GM19351 (cell line): ENCODE data around the gene BCL6B.
"Not testable (repeated sequence)": the region's sequence is repeated elsewhere in the genome, so short reads cannot be mapped to it uniquely, and the experiment has no call there.

Experiments used
- ATAC-seq: cut with Tn5 transposase; IDR thresholded peaks from one replicate; pipeline ENCODE4 v1.9.1; 2021; ENCODE audit warnings: mild to moderate bottlenecking, moderate library complexity; ENCODE audit not compliant: unreplicated experiment

The BCL6B gene, protein sequence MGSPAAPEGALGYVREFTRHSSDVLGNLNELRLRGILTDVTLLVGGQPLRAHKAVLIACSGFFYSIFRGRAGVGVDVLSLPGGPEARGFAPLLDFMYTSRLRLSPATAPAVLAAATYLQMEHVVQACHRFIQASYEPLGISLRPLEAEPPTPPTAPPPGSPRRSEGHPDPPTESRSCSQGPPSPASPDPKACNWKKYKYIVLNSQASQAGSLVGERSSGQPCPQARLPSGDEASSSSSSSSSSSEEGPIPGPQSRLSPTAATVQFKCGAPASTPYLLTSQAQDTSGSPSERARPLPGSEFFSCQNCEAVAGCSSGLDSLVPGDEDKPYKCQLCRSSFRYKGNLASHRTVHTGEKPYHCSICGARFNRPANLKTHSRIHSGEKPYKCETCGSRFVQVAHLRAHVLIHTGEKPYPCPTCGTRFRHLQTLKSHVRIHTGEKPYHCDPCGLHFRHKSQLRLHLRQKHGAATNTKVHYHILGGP

DNA sequence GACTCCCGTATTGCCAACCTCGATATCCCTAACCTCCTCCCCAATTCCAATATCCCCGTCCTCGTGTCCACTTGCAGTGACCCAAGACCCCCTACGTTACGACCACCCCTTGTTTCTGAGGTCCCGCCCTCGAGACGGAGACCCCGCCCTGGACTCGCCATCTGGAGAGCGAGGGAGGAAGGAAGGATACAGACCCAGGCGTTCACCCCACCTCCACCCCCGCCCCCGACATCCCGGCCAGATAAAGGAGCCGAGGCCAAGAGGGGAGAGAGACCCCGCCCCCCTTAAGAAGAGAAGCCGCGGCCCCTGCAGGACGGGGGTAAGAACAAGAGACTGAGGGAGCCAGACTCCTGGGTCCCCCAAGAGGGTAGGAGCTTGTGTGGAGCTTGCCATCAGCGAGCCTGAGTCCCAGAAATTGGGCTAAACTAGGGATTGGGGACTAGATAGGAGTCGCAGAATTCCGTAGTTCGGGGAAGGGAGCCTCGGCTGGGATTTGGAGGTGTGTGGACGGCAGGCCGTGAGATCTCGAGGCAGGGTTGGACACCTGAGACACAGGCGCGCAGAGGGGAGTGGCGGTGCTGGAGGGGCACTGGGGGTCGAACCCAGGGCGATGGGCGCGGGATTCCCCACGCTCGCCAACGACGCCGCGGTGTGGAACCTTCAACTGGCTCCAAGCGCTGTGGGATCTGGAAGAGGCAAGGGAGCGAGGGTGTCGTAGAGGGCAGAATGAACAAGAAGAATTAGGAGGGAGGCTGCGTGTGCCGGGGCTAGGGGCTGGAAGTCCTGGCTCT lies at the start of gene BCL6B:
BCL6B (plus strand) TSS at position 270 of the 791 bp plus-strand sequence. CDS start 622 bp downstream, outside the sequence.
- no peak for ATAC-seq

DNA sequence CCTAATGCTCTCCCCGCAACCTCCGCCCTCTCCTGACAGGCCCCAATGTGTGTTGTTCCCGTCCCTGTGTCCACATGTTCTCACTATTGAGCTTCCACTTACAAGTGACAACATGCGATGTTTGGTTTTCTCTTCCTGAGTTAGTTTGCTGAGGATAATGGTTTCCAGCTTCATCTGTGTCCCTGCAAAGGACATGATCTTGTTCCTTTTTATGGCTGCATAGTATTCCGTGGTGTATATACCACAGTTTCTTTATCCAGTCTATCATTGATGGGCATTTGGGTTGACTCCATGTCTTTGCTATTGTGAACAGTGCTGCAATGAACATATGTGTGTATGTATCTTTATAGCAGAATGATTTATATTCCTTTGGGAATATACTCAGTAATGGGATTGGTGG lies 43.4 kb upstream of the BCL6B start:
- ATAC-seq, result not testable (repeated sequence)

DNA sequence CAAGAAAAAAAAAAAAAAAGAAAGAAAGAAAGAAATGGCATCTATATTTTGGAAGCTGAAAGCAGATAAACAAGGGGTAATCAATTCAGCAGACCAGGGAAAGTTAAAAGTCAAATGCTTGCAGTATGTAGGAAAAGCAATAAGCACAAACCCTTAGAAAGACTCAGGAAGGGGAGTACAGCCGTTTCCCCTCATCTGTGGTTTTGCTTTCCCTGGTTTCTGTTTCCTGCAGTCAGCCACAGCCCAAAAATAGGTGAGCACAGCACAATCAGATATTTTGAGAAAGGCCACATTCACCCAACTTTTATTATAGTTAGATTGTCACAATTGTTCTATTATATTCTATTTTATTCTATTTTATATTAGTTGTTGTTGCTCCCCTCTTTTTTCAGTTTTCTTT lies 41.4 kb upstream of the BCL6B start:
- no peak for ATAC-seq

DNA sequence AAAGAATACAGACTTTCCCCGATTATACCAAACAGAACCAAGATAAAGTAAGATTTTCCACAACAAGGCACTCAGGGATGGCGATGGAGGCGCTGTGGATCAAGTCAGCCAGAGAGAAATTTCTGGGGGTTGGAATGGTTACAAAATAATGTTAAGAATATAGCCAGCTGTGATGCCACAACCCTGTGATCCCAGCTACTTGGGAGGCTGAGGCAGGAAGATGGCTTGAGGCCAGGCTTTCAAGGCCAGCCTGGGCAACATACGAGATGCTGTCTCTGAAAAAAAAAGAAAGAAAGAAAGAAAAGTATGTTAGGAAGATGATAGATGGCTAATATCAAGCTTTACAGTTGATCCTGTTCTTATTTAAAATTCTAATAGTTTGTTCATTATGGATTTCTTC lies 37.6 kb upstream of the BCL6B start:
- ATAC-seq, result no peak

DNA sequence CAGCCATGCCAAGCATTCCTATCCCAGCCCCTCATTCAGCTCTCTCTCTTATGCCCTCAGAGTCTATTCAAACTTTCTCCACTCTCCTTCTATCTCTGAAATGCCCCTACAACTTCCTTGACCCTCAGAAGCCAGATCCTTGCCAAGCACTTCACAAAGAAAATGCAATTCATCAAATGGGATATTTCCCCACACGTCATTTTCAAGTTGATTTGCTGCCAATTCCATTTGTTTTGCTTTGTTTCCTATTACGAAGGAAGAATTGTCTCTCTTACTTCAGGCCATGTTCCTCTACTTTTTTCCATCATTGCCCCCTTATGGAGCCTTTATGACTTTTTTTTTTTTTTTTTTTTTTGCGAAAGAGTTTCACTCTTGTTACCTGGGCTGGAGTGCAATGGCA lies 36.2 kb upstream of the BCL6B start:
- no peak for ATAC-seq

DNA sequence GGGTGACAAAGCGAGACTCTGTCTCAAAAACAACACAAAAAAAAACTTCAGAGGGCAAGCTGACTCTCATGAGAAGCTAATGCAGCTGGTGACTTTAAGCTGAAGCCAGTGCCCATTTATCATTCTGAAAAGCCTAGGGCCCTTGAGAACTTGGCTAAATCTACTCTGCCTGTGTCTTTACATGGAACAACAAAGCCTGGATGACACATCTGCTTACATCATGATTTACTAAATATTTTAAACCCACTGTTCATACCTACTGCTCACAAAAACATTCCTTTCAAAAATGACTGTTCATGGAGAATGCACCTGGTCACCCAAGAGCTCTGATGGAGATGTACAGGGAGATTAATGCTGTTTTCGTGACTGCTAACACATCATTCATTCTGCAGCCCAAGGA lies 33.1 kb upstream of the BCL6B start:
- no peak for ATAC-seq

DNA sequence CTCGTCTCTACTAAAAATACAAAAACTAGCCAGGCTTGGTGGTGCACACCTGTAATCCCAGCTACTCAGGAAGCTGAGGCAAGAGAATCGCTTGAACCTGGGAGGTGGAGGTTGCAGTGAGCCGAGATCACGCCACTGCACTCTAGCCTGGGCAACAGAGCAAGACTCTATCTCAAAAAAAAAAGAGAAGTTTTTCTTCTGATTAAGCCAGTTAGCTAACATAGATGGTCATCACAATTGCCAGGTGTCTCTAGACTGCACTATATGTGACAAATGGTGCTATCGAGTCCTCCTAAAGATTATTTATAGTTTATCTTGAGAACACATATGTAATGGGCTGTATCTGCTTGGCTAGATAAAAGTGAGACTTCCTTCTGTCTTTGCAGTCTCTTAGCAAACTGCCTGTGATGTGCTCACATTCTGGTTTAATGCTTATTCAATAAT lies 29.2 kb upstream of the BCL6B start:
- ATAC-seq, result not testable (repeated sequence)

DNA sequence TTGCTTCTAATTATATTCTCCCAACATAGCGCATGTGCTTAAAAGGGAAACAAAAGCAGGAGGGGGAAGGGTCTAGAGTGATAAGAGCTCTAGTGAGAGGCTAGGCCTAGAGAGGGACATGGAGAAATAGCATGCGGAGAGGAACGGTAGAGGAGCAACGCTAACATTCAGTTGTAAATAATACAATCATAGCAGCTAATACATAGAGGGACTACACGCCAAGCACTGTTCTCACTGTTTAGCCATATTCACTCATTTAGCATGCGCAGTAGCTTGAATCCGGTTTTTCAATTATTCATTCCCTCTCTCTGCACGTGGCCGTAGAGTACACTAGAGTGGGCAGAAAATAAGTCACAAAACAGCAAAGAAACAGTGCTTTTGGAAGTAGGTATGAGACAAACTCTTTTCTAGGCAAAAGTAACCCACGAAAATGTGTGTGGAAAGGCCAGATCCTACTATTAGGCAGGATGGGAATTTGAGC lies 28.7 kb upstream of the BCL6B start:
- ATAC-seq, result no peak

DNA sequence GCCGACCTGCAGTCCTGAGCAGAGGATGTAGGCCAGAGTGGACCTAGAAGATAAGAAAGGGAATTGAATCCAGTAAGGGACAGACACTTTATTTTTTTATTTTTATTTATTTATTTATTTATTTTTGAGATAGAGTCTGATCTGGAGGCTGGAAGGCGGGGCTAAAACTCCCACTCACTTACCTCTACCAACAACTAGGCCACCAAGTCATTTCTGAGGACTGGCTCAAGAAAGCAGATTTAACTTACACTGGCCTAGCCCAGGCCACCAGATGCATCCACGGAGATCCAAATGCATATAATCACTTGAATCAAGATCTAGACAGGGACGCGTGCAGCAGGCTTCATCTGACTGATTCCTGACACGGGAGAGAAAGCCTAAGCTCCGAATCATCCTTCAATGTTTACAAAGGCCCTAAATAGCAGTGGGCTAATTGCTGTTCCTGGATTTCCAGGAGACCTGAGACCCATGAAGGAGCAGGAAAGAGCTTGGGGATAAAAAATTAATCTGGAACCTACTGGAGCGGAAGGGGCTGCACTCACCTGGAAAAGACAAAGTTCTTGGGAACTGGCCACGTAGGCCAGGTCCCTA lies 28.1 kb upstream of the BCL6B start:
- no peak for ATAC-seq

DNA sequence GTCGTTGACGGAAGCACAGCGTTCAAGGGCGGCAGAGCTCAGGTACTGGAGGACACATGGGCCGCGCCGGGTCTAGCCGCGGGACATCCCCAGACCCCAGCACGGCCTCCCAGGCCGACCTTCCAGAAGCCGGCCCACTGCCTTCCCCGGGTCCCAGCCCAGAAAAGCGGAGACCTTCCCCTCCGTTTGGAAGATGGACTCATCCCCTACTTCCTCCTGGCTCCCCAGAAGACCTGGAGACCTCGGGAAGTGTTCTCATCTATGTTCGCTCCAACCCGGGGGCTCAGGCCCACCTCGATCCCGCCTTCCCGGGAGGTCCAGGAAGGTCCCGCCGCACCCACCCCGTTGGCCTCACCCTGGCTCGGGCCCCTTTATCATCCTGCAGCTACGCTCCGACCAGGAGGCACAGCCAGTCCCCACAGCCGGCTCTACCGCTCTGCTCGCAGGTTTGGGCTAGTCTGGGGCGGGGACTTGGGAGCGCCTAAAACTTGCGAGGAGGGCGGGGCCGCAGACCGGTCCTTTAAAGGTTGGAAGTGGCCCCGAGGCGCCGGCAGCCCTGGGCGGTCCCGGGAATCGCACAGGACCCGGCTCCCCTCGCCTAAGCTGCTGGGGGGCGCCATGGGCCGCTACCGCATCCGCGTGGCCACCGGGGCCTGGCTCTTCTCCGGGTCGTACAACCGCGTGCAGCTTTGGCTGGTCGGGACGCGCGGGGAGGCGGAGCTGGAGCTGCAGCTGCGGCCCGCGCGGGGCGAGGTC lies 27.2 kb upstream of the BCL6B start, which contains the start of gene ALOX12:
ALOX12 (plus strand) TSS at position 550 of the 756 bp plus-strand sequence; CDS start at position 619, 69 bp downstream.
- ATAC-seq, result no peak

DNA sequence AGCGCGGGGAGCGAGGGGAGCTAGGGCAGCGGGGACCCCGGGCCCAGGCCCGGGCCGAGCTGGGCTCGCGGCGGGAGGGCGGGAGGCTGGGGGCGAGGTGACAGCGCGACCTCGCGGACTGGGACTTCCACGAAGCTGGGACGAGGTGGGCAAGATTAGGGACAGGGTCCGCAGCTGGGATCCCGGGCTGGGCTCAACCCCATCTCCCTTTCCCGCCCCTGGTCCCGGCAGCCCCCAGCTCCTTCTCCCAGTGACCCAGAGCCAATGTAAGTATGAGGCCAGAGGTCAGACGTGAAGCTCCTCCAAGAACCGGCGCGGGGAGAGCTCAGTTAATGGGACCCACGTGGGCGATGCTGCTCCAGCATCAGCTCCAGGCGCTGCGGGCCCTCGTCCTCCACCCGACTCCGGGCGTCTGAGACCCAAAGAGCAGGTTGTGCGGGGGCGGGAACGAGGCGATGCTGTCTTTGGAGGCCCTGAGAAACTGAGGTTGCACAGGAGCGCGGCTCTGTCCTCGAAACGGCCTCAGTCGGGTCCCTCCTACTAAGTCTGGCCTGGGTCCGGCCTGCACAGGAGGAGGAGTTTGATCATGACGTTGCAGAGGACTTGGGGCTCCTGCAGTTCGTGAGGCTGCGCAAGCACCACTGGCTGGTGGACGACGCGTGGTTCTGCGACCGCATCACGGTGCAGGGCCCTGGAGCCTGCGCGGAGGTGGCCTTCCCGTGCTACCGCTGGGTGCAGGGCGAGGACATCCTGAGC lies 26.4 kb upstream of the BCL6B start:
- no peak for ATAC-seq

DNA sequence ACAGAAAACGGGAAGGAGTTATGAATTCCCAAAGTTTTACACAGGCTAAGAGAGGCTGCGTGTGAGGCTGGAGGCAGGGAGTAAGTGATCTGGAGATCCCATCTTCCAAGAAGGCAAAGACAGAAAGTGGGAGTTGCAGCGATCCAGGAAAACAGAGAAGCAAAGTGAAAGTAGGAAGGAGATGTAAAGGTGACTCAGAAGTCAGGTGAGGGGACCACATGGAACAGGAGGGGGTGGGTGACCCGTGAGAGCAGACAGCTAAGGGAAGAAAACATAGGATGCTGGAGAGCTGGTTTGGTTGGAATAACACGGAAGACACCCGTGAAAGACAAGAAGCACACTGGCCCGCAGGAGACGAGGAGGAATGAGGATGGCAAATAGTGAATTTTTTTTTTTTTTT lies 25.7 kb upstream of the BCL6B start:
- ATAC-seq, result no peak

DNA sequence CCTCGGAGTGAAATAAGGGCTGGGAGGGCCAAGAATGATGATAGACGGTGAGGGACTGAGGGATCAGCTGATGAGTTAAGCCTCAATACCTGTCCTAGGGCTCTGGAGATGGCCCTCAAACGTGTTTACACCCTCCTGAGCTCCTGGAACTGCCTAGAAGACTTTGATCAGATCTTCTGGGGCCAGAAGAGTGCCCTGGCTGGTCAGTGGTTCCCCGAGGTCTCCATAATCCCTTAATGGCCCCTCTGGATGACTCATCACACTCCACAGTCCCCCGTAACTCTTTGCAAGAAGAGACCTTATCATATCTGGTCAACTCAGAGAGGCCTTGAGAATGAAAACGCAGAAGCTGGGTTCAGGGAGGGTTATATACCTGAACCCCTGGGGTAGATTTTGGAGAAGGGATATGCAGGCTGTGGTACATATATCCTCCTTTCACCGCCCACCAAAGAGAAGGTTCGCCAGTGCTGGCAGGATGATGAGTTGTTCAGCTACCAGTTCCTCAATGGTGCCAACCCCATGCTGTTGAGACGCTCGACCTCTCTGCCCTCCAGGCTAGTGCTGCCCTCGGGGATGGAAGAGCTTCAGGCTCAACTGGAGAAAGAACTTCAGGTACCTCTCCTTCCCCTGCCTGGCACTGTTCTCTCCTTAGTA lies 23.9 kb upstream of the BCL6B start:
- ATAC-seq, result no peak

DNA sequence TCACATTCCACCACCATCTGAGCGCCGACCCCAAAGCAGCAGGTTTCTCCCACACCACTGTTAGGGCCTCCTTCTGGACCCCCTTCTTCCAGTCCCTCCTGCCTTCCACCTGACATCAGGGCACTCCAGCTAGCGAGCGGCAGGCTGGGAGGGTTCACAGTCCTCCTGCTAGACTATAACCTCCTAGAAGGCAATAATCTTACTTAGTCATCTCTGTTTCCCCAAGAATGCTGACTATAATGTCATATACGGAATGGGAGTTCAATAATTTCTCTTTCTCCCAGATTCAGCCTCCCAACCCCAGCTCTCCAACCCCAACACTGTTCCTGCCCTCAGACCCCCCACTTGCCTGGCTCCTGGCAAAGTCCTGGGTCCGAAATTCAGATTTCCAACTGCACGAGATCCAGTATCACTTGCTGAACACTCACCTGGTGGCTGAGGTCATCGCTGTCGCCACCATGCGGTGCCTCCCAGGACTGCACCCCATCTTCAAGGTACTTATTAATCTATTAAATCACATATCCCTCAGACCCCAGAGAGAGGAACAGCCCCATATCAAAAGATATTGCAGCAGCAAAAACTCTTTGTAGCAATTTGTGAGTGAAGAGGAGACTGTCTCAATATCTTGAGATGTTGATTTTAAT lies 21.4 kb upstream of the BCL6B start:
- ATAC-seq, result no peak

DNA sequence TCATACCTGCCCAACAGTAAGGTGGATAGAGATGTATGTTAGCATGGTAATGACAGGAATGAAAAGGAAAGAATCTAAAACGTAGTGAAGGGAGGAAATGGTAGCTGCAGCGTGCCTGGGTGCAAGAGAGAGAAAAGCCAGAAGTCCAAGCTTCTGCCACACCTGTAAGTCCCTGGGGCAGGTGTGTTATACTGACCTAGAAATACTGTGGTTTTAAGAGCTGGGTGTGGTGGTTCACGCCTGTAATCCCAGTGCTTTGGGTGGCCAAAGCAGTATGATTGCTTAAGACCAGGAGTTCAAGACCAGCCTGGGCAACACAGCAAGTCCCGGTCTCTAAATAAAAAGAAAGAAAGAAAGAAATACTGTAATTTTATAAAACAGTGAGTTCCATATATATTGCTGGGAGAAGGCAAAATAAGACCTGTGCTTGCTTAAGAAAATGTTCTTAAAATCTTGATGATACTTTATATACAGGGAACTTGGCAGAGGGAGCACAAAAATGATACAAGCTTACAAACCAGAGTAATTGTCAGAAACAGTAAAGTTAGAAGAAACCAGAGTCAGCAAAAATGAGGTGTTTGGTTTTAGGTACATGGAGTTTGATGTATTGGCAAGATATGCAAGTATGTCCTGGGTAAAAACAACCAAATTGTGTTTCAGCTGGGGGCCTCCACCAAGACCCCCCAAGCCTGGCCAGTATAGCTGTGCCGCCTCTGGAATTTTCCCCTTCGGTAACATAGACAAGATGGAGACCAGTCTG lies 20.4 kb upstream of the BCL6B start:
- no peak for ATAC-seq

DNA sequence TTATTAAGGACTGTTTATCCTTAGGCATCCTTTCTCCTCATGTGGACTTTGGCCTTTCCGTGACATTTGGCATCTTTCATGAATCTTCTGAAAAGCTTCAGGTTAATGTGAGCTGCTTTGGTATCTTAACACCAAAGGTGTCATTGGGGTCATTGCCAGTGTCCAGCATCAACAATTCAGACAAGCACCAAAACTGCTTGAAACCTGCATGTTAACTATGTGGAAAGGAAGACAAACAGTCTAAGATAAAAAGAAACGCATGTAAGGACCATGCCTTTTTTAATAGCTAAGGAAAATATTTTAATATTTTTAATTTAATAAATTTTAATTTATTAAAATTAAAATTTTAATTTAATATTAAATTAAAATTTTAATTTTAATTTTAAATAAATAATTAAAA lies 19.1 kb upstream of the BCL6B start:
- ATAC-seq, result no peak

DNA sequence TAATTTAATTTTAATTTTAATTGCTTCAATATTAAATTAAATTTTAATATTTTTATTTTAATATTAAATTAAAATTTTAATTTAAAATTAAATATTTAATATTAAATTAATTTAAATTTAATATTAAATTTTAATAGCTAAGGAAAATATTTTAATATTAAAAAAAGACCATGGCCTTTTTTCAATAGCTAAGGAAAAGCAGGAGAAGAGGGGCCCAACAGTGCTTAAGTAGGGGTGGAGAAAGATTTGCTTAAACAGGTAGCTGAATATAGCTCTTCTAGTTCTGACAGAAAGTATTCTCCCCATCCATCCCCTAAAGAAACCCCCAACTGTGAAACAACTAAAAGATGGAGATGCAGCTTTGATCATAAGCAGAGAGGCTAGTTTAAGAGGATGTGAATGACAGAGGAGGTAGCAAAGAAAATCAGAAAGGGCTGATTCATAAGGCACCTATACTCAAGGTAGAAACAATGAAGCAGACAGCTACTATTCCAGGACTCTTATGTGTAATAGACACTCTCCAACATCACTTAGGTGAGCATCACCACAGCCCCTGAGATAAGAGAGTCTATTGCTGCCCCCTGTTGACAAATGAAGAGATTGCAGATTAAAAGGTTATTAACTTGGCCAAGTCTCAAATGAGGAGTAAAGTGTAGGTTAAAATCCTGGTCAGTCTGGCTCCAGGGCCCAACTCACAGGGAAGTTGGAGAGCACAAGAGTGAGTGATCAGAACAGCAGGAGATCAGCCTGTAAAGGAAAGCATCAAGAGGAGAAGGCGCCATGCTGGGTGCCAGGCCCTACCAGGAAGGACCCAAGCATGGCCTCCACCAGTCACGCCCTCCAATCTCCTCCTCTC lies 18.2 kb upstream of the BCL6B start:
- no peak for ATAC-seq
